ENCODE data around the gene MDH1.
"Not testable (repeated sequence)": the region's sequence is repeated elsewhere in the genome, so short reads cannot be mapped to it uniquely, and the experiment has no call there.

Gene MDH1

DNA sequence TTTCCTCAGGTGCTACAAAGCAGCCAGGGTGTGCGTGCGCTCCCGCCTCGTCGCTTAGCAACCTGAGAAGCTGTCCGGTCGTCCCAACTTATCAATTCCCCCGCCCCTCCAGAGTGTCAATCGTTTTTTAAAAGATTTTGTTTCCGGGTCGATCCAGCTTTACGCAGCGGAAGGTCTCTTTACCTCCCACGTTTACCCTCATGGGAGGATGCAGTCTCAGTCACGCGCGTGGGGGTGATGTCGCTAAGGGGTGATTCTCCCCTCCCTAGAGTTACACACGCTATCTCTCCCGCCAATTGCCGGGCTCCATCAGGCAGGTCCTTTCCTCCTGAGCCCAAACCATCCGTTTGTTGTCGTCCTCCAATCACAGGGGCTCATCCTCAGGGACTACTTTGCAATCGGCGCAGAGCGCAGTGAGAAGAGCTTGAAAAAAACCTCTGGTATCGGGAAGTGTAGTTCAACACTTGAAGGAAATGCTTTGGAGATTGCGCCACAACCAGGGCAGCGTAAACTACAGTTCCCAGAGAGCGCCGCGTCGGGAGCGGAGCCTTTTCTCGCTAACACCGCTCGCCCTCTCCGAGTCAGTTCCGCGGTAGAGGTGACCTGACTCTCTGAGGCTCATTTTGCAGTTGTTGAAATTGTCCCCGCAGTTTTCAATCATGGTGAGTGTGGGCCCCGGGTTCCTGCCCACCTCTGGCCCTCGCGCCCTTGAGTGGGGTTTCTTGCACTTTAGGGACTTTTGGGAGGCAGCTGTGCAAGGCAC, at the start of gene MDH1, which contains the start of gene WDPCP:
TSS of gene MDH1 (plus strand) at position 579 of the 763 bp plus-strand sequence. CDS start at position 660, 81 bp downstream.
TSS of gene WDPCP (minus strand) at position 93 of the 763 bp plus-strand sequence. CDS start 206 bp downstream, outside the sequence.
- peak; percentile 82 to 92 (median 90) for DNase-seq (ENCODE audit: low read depth in 4 of 4, low spot score in 1 of 4)

DNA sequence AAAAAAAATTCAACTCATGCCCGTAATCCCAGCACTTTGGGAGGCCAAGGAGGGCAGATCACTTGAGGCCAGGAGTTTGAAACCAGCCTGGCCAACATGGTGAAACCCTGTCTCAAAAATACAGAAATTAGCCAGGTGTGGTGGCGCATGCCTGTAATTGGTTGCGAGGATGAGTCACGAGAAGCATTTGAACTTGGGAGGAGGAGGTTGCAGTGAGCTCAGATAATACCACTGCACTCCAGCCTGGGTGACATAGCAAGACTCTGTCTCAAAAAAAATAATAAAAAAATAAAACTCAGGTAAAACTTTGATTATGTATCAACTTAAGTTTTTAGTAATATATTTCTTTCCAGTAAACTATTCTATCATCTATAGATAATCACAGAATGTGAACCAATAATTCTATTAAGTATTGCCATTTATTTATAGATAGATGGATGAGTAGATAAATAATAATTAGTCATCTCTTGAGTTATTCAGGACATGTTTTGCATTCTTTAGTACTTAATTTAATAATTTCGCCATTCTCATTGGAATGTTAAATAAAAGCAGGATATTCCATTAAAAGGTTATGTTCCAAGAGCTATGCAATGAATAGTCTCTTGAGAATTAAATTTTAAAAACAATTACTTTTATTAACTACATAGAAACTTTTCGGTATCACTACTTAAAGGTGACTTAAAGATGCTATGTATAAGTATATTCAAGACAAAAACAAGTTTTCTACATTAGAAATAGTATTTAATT, 49.2 kb upstream of the MDH1 start:
- no peak for DNase-seq (ENCODE audit: low read depth in 4 of 4, low spot score in 1 of 4)

DNA sequence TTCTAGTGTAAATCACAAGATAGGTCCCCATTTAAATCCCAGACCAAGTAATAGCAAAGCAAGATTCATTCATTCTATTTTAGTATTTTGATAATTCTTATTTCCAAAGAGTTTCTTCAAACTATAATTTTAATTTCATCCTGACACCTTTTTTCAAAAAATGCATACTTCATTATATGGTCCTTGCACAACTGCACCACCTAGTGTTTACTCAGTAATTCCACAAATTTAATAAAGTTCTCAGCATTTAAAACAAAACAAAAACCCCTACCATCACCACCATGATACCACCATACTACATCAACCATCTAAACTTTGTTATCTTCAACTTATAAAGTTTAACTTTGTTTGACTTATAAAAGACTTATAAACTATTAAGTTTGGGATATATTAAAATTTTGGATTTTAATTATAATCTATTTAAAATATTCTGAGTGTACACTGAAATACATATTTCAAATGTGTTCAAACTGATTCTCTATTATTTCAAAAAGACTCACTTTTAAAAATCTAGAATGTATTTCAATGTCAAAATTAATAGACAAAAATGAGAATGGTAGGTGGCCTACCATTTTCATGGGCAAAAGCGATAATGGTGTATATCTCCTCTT, 44.6 kb upstream of the MDH1 start:
- DNase-seq (ENCODE audit: low read depth in 4 of 4, low spot score in 1 of 4): no peak

DNA sequence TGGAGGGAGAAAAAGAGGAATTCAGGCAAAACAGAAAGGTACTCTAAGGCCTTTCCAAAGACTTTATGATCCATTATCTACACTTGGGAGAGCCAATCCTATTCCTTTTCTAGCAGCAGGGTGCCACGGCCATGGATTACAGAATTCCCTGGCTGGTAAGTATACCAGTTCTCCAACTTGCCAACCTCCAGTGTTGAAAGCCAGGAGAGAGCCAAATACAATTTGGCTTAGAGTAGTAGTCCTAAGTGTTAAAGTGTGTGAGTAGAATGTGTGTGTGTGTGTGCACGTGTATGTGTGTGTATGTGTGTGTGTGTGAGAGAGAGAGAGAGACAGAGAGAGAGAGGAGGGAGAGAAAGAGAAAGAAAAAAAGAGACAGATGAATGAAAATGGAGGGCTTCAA, 43.7 kb upstream of the MDH1 start:
- DNase-seq (ENCODE audit: low read depth in 4 of 4, low spot score in 1 of 4): no peak

DNA sequence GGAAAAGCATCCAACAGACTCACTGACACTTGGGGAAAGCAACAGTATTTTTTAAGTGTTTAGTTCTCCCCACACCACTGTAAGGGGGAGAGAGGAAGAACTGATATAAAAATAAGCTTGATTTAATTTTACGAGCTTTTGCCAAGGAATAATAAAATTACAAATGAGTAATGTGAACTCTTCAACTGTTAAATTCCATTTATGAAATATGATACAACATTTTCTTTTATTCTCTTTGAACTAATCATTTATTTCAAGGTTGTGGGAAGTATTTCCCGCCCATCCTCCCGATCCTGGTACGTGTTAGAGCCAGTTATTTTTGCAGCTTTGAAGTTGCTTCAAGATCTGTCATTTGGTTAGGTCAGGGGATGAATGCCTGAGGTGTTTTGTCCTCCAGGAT, 35.7 kb upstream of the MDH1 start:
- DNase-seq (ENCODE audit: low read depth in 4 of 4, low spot score in 1 of 4): no peak

DNA sequence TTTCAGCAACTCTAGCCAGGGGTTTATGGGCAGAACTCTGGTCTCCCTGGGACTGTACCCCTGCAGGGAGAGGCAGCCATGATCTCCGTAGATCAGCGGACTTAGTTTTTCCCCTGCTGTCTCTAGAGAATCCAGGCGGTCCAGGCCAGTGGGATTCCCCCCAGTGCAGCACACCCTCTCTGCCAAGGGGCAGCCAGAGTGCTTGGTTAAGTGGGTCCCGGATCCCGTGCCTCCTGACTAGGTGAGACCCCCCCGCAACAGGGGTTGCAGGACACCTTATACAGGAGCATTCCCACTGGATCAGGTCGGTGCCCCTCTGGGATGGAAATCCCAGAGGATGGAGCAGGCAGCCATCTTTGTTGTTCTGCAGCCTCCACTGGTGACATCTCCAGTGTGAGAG, 33.5 kb upstream of the MDH1 start:
- DNase-seq (ENCODE audit: low read depth in 4 of 4, low spot score in 1 of 4): no peak

DNA sequence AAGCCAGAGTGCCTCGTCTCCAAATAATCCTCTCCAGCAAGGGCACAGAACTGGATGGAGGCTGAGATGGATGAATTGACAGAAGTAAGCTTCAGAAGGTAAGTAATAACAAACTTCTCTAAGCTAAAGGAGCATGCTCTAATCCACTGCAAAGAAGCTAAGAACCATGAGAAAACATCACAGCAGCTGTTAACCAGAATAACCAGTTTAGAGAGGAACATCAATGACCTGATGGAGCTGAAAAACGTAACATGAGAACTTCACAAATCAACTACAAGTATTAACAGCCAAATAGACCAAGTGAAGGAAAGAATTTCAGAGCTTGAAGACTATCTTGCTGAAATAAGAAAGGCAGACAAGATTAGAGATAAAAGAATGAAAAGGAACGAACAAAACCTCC, 32.8 kb upstream of the MDH1 start:
- no peak for DNase-seq (ENCODE audit: low read depth in 4 of 4, low spot score in 1 of 4)

DNA sequence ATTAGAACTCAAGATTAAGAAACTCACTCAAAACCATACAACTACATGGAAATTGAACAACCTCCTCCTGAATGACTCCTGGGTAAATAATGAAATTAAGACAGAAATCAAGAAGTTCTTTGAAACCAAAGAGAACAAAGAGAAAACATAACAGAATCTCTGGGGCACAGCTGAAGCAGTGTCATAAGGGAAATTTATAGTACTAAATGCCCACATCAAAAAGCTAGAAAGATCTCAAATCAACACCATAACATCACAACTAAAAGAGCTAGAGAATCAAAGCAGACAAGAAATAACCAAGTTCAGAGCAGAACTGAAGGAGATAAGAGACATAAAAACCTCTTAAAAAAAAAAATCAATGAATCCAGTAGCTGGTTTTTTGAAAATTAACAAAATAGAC, 30.9 kb upstream of the MDH1 start:
- DNase-seq (ENCODE audit: low read depth in 4 of 4, low spot score in 1 of 4): not testable (repeated sequence)

DNA sequence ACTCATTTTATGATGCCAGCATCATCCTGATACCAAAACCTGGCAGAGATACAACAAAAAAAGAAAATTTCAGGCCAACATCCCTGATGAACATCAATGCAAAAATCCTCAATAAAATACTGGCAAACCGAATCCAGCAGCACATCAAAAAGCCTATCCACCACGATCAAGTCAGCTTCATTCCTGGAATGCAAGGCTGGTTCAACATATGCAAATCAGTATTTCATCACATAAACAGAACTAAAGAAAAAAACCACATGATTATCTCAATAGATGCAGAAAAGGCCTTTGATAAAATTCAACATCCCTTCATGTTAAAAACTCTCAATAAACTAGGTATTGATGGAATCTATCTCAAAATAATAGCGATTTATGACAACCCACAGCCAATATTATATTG, 29.8 kb upstream of the MDH1 start:
- DNase-seq (ENCODE audit: low read depth in 4 of 4, low spot score in 1 of 4): not testable (repeated sequence)

DNA sequence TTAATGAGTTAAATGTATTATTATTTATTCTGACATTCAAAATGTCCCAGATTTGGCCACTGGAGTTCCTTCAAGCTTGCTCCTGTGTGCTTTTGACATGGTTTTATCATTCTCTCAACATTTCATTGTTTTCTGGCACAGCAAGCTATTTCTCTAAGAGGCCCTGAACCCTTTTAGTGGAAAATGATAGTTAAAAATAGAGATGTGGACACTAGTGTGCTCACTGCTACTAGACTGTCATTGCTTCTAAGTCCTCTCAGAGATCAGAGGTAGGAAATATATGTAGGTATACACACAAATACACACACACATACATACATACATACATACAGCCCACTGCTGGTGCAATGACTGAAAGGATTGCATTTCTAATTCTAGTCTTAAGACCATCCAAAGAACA, 26.0 kb upstream of the MDH1 start:
- no peak for DNase-seq (ENCODE audit: low read depth in 4 of 4, low spot score in 1 of 4)

DNA sequence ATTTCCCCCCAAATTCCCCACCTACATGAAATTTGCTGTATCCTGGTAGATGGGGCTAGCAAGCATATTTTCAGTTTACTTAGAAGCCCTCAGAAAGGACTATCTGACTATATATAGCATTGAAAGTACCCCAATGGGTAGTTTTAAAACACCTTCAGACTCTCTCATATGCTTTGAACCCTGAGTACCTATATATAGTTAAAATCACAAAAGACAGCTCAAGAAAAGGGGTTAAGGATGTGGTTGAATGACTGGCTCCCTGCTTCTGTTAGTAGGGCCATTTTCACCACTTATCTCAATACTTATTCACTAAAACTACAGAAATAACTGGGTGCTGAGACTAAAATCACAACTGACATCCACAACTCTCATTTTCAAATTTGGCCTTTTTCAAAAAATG, 19.0 kb upstream of the MDH1 start:
- DNase-seq (ENCODE audit: low read depth in 4 of 4, low spot score in 1 of 4): no peak

DNA sequence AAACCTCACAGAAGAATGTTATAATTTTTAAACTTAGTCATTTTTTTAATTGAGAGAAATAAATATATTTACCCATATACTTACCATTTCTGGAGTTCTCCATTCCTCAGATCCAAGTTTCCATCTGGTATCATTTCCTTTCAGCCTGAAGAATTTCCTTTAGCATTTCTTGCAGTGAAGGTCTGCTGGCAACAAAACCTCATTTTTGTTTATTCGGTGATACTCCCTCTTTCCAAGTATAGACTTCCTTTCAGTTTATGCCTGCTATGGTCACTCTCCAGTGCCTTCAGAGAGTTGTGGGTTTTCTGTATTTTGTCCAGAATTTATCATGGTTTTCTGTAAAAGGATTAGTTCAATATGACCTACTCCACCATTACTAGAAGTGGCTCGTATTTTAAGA, 17.5 kb upstream of the MDH1 start:
- no peak for DNase-seq (ENCODE audit: low read depth in 4 of 4, low spot score in 1 of 4)

DNA sequence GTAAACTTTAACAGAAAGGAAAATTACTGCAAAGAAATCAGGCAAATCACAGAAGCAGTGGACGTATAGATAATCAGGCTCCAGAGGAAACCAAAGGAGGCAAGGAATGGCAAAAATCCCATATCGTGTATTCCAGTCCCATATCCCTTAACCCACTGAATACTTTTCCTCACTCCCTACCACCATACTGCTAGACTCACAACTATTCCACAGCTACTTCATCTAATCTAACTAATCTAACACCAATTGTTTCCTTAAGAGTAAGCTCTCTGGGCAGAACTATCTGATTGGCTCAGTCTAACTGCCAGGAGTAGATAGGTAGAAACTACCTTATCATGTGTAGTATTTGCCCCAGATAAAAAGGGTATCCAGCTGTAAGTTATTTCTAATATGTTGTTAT, 16.8 kb upstream of the MDH1 start:
- DNase-seq (ENCODE audit: low read depth in 4 of 4, low spot score in 1 of 4): no peak

DNA sequence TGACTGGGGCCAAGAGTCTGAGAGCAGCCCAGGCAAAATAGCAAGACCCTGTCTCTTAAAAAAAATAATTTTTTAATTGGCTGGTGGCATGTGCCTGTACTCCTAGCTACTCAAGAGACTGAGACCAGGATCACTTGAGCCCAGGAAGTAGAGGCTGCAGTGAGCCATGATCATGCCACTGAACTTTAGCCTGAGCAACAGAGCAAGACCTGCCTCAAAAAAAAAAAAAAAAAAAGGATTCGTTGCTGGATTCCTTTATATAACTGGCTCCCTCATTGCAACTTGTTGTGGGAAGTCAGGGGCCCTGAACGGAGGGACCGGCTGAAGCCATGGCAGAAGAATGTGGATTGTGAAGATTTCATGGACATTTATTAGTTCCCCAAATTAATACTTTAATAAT, 15.7 kb upstream of the MDH1 start:
- DNase-seq (ENCODE audit: low read depth in 4 of 4, low spot score in 1 of 4): not testable (repeated sequence)

DNA sequence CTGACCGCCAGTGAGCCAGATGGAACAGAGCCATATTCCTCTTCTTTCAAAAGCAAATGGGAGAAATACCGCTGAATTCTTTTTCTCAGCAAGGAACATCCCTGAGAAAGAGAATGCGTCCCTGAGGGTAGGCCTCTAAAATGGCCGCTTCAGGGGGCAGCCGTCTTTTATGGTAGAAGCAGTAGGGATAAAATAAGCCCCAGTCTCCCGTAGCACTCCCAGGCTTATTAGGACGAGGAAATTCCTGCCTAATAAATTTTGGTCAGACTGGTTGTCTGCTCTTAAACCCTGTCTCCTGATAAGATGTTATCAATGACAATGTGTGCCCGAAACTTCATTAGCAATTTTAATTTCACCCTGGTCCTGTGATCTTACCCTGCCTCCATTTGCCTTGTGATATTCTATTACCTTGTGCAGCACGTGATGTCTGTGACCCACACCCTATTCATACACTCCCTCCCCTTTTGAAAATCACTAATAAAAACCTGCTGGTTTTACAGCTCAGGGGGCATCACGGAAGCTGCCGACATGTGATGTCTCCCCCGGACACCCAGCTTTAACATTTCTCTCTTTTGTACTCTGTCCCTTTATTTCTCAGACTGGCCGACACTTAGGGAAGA, 14.9 kb upstream of the MDH1 start:
- DNase-seq (ENCODE audit: low read depth in 4 of 4, low spot score in 1 of 4): not testable (repeated sequence)

DNA sequence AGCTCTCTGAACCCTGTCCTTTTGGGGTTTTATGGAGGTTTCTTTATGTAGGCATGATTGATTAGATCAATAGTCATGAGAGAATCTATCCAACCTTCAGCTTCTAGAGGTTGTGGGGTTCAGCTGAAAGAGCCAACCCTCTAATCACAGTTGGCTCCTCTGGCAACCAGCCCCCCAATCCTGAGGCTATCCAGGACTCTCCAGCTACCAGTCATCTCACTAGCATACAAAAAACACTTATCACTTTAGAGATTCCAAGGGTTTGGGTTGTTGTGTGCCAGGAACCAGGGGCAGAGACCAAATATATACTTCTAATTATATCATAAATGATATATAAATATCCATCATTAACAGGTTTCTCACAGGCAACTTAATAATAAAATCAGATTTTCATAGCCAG, 12.2 kb upstream of the MDH1 start:
- DNase-seq (ENCODE audit: low read depth in 4 of 4, low spot score in 1 of 4): no peak

DNA sequence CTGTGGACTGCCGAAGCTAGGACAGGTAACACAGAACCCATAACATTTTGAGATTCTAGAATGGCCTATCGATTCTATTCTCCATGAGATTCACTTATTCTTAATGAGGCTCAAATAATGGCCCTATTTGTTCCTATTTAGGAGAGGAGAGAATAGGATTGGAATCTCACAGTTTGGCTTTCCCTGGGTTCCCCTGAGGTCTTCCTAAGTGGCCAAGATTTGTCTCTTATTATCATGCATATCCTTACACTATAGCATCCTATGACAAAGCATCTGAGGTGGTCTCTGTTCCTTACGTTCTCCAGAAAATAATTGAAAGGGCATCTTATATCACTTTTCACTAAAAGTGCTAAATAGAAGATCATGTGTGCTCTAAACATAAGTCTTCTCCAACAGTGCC, 10.0 kb upstream of the MDH1 start:
- no peak for DNase-seq (ENCODE audit: low read depth in 4 of 4, low spot score in 1 of 4)

DNA sequence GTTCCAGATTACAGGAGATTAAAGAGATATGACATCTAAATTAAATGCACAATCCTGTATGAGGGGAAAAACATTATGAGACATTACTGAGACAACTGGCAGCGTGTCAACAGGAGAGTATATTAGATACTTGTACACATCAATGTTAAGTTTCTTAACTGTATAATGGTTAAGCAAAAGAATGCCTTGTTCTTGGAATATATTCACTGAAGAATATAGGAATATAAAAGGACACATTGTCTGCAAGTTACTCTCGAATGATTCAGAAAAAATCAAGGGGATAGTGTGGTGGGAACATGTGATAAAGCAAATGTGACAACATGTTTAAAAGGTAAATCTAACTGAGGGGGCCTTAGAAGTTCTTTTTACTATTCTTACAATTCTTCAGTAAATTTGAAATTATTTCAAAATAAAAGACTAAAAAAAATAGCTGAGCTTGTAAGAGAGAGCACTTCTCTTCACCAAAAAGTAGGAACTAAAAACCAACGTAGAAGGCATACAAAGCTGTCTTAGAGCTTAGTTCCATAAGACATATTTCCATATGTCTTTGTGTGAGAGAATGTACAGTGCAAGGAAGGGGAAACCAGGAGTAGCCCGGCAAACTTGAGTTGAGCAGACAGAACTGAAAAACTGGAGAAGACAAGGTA, 8.0 kb upstream of the MDH1 start:
- no peak for DNase-seq (ENCODE audit: low read depth in 4 of 4, low spot score in 1 of 4)

DNA sequence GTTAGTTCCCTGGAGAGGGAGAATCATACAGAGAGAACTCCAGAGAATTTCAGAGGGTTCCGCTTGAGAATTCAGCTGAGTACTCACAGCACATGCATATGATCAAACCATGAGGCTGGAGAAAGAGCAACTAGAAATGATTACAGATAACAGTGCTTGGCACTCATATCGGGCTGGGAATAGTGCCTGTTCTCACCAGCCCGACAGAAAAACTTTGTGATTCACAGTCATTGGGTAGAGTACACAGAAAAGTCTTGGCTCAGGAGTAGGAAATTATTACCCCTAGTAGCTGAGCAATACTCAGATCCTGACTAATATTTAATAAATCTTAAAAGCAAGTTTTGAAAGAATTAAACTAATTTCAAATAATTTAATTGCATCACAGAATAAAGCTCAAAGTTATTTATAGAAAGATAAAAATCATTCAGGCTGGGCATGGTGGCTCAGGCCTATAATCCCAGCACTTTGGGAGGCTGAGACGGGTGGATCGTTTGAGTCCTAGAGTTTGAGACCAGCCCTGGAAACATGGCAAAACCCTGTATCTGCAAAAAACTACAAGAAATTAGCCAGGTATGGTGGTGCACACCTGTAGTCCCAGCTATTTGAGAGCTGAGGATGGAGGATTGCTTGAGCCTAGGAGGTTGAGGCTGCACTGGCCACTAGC, 7.3 kb upstream of the MDH1 start:
- DNase-seq (ENCODE audit: low read depth in 4 of 4, low spot score in 1 of 4): no peak

DNA sequence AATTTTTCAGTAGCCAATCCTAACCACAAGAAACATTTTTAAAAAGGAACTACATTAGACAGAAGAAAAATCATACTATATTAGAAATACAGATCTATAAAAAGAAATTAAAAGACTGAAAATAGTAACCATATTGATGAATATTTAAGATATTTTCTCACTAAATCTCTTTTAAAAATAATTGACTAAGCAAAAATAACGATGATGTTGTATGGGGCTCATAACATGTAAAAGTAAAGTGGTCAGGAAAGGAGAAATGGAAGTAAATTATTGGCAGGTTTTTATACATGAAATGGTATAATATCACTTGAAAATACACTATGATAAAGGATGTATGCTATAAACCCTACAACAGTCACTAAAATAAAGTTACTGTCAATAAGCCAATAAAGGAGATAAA, 5.9 kb upstream of the MDH1 start:
- no peak for DNase-seq (ENCODE audit: low read depth in 4 of 4, low spot score in 1 of 4)

Measured in stimulated activated CD4-positive, alpha-beta T cell treated with anti-CD3 and anti-CD28 coated beads, Interleukin-1b, Interleukin-23, amount 100 ng/mL, for 24 hours (primary cell).